Middle frontal gyrus (tissue), 1 donor: Measurements from ENCODE around the gene DHDH.
"Not testable (repeated sequence)": the region's sequence is repeated elsewhere in the genome, so short reads cannot be mapped to it uniquely, and the experiment has no call there.

ENCODE experiments used
- DNase-seq: peaks from one replicate; pipeline ENCODE4 v3.0.0-alpha.2; 2015; ENCODE audit warnings: low spot score; ENCODE audit errors: extremely low spot score

DHDH gene

GRCh38 chr19:48915757-48916156, 17.7 kb upstream of the DHDH start:
- no peak for DNase-seq

- no peak for DNase-seq
Measured at GRCh38 chr19:48918071-48918470, 15.4 kb upstream of the DHDH start.

- DNase-seq: no peak
Measured at GRCh38 chr19:48918801-48919247, 14.7 kb upstream of the DHDH start.

- DNase-seq: not testable (repeated sequence)
Measured at GRCh38 chr19:48919271-48919670, 14.2 kb upstream of the DHDH start.

- no peak for DNase-seq
Measured at GRCh38 chr19:48920949-48921348, 12.6 kb upstream of the DHDH start.

- DNase-seq: no peak
Measured at GRCh38 chr19:48921721-48922500, 11.6 kb upstream of the DHDH start.

GRCh38 chr19:48922548-48923490, 10.7 kb upstream of the DHDH start:
- DNase-seq: no peak

GRCh38 chr19:48925240-48925843, 8.2 kb upstream of the DHDH start:
- DNase-seq: no peak

GRCh38 chr19:48925890-48926289, 7.6 kb upstream of the DHDH start:
- DNase-seq: not testable (repeated sequence)

GRCh38 chr19:48926909-48927308, 6.6 kb upstream of the DHDH start:
- DNase-seq: peak; percentile 74

- DNase-seq: not testable (repeated sequence)
Measured at GRCh38 chr19:48927692-48928091, 5.8 kb upstream of the DHDH start.

- DNase-seq: no peak
Measured at GRCh38 chr19:48928164-48929025, 5.1 kb upstream of the DHDH start.

GRCh38 chr19:48934837-48935236, 1.3 kb downstream of the DHDH start:
- no peak for DNase-seq

GRCh38 chr19:48935864-48936263, 2.4 kb downstream of the DHDH start:
- no peak for DNase-seq

GRCh38 chr19:48938256-48938655, 4.8 kb downstream of the DHDH start:
- DNase-seq: no peak

GRCh38 chr19:48940902-48941301, 7.4 kb downstream of the DHDH start:
- DNase-seq: no peak

GRCh38 chr19:48943081-48943480, 9.6 kb downstream of the DHDH start:
- no peak for DNase-seq

- no peak for DNase-seq
Measured at GRCh38 chr19:48945415-48945814, 11.9 kb downstream of the DHDH start.

GRCh38 chr19:48945817-48946216, 12.3 kb downstream of the DHDH start:
- no peak for DNase-seq

GRCh38 chr19:48946463-48947257, 13.2 kb downstream of the DHDH start:
- no peak for DNase-seq
